ENCODE data around the gene LTV1. TPM values are rescaled to one million over a fixed set of nuclear protein-coding genes. Genes with fewer than 3 reads are reported as not detected.
A peak's percentile ranks its signal among the peaks of the same experiment; 100 is the strongest.

Gene LTV1
- polyA plus RNA-seq, 3 donors: 40.7 to 48.5 (median 47.5) TPM

DNA sequence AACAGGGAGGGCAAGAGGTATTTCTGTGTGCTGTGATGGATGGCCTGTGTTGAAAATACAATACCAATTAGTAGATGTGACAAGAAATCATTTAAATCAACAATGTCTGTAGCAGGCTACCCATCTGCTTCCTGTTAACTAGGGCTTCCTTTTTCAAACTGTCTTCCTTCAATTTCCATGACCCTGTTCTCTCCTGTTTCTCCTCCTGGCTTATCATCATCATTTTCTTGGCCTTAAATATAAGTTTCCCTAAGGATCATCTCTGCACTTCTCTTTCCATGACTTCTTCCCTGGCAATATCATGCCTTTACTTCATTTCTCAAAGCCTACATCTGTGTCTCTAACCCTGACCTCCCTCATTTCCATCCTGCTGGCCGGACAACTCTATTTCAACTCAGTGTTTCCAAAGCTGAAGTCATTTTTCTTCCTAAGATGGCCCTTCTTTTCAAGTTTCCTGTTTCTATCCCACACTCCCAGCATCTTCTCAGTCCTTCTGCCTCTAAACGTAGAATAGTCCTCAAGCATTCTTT, 39.3 kb downstream of the LTV1 start:
- DNase-seq (ENCODE audit: low read depth in 3 of 3, low spot score in 2 of 3): no peak

DNA sequence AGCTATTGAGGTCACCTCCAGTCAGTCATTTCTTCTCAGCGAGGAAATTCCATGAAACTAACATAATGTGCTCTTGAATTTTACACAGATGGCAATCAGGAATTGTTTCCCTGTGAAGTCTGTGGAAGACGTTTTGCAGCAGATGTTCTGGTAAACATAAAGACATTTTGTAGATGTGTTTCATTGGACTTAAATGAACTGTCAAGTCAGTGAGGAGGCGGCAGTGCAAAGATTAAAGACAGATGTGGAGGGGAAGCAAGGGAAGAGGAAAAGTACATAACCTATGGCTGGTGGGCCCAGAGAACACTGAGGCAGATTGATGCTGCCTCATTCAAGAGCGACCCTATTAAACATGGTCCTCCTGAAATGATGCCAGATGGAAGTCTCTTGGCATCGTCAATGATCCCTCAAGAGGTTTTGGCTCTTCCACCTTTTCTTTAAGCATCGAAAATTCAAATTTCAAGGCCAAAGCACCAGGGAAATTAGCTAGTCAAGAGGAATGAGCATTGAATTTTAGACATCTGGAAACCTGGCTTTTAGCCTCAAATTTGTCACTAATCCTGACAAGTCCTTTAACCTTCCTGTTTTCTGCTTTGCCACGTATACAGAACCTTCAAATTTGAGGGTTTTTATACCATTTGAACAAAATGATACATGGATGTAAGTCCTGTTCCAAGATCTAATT, 41.2 kb downstream of the LTV1 start:
- no peak for DNase-seq (ENCODE audit: low read depth in 3 of 3, low spot score in 2 of 3)

DNA sequence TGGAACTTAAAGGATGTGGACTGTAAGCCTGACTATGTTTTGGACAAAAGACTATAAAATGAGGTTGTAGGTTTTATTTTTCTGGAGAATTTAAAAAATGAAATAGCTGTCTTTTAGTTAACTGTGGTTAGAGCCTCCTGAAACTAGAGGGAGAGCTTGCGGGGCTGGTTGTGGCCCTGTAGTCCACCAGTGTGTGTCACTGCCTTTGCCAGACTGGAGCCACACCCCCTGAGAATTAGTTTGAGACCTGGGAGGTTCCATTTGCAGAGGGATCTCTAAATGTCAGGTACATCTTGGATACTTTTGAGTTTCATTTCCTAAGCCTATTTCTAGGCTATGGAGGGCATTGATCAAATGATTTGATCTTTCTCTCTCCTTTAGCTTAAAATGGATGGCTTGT, 42.0 kb downstream of the LTV1 start:
- no peak for DNase-seq (ENCODE audit: low read depth in 3 of 3, low spot score in 2 of 3)

DNA sequence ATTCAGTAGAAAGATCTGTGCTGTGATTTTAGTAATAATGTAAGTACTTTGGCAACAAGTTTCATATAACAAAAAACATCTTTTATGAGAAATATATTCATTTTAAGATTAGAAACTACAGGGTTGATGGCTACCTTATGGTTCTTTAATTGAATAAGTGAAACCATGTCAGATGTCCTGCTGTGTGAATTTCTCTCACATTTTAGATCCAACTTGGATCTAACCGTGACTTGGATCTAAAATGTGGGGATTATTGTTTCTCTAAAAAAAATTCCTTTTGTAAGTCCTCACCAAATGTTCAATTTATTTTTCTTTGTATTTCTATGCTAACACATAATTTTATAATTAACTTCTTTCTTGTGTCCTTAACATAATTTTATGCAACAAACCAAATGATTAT, 51.5 kb downstream of the LTV1 start:
- DNase-seq (ENCODE audit: low read depth in 3 of 3, low spot score in 2 of 3): no peak

DNA sequence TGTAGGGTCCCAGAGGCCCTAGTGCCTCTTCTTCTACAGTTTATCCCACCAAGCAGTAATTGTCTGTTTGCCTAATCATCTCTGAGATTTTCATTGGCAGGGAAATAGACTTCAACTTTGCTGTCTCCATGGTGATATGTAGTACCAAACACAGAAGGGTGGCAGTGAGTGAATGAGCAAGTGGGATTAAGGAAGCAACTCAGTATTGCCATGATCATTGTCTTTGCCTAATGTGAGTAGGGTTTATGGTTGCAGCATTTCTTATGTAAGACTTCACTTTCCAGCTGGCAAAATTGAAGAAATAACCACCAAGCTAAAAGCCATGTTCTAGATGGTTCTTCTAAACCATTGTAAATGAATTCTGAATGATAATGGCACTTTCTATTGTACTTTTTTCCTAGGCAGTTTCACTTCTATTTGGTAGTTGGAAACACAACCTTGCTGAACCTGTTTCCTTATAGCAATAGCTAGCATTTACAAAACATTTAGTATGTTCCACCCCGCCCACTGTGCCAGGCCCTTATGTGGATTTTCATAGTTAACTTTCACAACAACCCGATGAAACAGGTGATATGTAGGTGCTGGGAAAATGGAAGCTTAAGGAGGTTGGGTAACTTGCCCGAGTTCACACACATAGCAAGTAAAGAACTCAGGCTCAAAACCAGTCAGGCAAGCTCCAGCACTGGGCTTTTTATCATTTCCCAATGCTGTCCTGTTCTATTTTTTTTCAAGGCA, 53.2 kb downstream of the LTV1 start:
- no peak for DNase-seq (ENCODE audit: low read depth in 3 of 3, low spot score in 2 of 3)

DNA sequence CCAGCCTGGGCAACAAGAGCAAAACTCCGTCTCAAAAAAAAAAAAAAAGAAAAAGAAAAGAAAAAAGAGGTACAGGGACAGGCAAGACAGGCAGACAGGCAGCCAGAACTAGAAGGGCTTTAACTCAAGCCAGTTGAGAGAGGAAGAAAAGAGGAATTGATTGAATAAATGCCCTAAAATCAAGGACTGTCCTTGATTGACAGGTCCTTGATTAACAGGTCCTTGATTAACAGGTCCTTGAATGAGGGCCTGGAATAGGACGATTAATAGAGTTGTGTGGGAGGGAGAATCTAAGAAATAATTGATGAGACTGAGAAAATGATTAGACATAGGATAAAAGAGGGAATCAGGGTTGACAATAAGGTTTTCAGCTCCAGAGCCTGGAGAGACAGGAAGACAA, 57.2 kb downstream of the LTV1 start:
- DNase-seq (ENCODE audit: low read depth in 3 of 3, low spot score in 2 of 3): no peak

DNA sequence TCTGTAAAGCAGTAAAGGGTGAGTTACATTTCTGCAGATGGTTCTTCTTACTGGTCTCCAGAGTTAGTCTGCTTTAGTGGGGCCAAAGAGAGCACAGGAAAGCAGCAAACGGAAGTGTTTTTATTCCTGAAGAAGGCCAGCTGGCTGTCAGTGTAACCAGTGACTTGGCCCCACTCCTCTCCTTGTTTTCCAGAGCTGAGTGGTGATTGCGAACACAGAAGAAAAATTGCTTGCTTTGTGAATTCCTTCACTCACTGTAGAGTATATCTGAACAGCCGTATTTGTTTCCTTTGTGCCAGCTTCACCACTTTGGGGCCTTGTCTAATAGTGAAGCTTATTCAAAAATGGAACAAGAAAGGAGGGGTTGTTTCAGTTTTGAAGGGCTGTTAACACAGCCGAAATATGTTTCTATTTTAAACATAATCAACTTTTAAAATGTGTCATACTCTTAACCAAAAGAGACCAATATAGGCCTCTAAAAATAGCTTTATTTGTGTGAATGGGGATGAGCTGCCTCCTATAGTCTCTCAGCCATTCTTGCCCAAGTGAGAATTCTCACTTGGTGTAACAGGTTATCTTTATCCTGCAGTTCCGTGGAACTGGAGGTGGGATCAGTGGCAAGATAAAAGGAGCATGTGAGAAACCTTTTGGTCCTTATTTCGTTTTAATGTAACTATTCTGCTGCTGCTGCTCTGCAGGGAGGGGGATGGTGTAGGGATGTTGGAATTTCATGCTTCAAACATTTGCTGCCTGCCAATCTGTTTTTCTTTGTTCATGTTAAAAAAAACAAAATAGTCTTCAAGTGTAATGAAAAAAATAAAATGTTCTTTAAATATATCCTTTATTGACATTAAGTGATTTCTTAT, 59.0 kb downstream of the LTV1 start:
- DNase-seq (ENCODE audit: low read depth in 3 of 3, low spot score in 2 of 3): peak; percentile 72 to 83 (median 75)

DNA sequence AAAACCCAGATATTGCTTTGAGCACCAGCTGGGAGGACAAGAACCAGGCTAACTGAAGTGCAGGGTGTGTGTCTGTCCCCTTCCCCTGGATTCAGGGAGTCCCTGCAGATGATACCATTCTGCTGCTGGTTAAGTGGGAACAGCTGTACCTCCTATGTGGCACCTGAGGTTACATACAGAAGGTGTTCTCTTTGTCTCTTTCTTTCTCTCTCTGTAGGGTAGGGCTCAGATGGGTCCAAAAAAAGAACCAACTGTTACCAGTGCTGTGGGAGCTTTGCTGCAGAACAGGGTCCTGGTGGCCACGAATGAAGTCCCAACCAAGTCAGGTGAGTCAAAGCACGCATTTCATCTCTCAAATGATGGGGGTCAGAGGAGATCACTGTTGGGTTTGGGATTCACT, 59.7 kb downstream of the LTV1 start:
- no peak for DNase-seq (ENCODE audit: low read depth in 3 of 3, low spot score in 2 of 3)

DNA sequence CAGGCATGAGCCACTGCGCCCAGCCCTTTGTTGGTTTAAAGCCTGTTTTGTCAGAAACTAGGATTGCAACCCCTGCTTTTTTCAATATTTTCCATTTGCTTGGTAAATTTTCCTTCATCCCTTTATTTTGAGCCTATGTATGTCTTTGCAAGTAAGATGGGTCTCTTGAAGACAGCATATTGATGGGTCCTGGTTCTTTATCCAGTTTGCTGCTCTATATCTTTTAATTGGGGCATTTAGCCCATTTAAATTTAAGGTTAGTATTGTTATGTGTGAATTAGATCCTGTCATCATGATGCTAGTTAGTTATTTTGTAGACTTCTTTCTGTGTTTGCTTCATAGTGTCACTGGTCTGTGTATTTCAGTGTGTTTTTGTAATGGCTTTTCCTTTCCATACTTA, 67.9 kb downstream of the LTV1 start:
- DNase-seq (ENCODE audit: low read depth in 3 of 3, low spot score in 2 of 3): no peak

DNA sequence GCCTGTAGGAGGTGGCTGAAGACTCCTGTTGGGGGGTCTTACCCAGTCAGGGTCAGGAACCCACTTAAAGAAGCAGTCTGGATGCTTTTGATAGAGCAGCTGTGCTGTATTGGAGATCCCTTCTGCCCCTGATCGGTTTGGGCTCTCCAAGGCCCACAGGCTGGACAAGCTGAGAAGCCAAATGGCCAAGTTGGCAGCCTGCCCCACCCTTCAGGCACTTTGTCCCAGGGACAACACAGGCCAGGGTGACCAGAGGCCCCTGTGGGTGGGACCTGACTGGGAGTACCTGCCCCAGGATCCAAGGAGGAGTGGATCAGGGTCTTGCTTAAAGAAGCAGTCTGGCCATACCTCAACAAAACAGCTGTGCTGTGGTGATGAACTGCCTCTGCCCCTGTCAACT, 69.5 kb downstream of the LTV1 start:
- no peak for DNase-seq (ENCODE audit: low read depth in 3 of 3, low spot score in 2 of 3)

Other genes starting within 250 kb of the LTV1 start
- gene PHACTR2, start 165.4 kb upstream of the LTV1 start, polyA plus RNA-seq (ENCODE audit: insufficient read length in 3 of 3): 10 to 100 TPM; 31.8 to 39.0 (median 34.3) TPM
- not detected for gene ZC2HC1B, start 21.1 kb downstream of the LTV1 start, polyA plus RNA-seq (ENCODE audit: insufficient read length in 3 of 3)
- 10 to 100 TPM; 67.2 to 73.1 (median 68.5) TPM for gene PLAGL1, start 164.9 kb downstream of the LTV1 start, polyA plus RNA-seq (ENCODE audit: insufficient read length in 3 of 3)

Data from right renal cortex interstitium (tissue), 3 donors.